HG03469 (cell line): ENCODE data around the gene STXBP6.

ENCODE experiments used
- ATAC-seq: cut with Tn5 transposase; IDR thresholded peaks from one replicate; pipeline ENCODE4 v1.9.1; 2021; ENCODE audit warnings: mild to moderate bottlenecking, moderate library complexity, moderate number of reproducible peaks; ENCODE audit not compliant: unreplicated experiment

The STXBP6 gene

GRCh38 chr14:25049568-25050268, at the start of gene STXBP6:
Gene STXBP6, minus strand, starts transcription at chr14:25050147. Its CDS starts 75,329 bp downstream, at chr14:24974818.
- ATAC-seq, result no peak

DNA sequence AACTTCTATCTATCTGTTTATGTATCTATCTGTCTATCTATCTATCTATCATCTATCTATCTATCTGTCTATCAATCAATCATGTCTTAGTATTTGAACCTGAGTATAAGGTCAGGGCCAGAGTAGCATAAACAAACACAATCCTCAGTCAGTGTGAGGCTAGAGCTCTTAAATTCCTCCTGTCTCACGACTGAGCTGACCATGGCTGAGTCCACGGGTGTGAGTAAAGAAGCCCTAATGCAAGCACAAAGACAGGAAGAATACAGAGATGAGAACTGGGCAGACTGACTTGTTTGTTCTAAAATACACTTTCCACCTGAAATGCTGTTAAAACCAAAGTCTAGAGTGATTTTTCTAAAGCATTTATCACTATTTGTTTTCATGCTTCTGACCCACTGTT, 47.2 kb upstream of the STXBP6 start:
- ATAC-seq, result no peak

- no peak for ATAC-seq
Measured at GRCh38 chr14:25095736-25096437, 45.9 kb upstream of the STXBP6 start.

- ATAC-seq, result no peak
Measured at GRCh38 chr14:25094171-25094907, 44.4 kb upstream of the STXBP6 start.

GRCh38 chr14:25092258-25092740, 42.4 kb upstream of the STXBP6 start:
- no peak for ATAC-seq

GRCh38 chr14:25090716-25091454, 40.9 kb upstream of the STXBP6 start:
- no peak for ATAC-seq

- no peak for ATAC-seq
Measured at GRCh38 chr14:25090256-25090655, 40.3 kb upstream of the STXBP6 start.

DNA sequence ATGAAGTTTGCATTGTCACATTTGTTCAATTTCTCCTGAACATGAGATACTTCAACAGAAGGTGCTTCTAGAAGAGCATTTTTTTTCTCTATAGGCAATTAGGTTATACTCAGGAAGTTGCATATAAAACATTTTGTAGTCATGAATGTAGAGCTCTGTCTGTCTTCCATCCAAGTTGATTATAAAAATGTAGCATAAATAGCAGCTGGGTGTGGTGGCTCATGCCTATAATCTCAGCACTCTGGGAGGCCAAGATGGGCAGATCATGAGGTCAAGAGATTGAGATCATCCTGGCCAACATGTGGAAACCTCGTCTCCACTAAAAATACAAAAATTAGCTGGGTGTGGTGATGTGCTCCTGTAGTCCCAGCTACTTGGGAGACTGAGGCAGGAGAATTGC, 39.5 kb upstream of the STXBP6 start:
- ATAC-seq, result no peak

DNA sequence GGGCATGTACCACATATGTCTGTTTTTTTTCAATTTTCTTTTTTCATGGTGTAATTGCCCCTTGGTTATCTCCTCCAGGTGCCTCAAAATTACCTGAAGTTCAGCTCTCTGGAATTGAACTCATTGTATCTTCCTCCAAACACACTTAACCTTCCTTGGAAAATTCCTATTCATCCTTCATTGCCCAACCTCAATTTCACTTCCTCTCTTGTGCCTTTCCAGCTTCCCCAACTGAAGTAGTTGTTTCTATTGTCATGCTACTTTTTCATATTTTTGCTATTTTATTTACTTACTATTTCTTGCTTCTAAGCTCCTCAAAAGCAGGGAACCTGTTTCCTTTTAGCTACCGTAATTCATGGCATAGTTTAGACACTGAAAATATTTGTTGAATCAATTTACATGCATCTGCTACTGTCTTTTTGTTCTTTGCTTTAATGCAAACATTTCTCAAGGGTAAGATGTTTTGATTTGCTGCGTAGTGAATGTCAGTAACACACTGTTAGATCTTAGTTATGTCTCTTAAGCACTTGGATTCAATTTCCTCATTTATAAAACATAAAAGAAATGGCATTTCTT, 37.0 kb upstream of the STXBP6 start:
- ATAC-seq, result no peak

GRCh38 chr14:25086081-25086480, 36.1 kb upstream of the STXBP6 start:
- ATAC-seq, result no peak

DNA sequence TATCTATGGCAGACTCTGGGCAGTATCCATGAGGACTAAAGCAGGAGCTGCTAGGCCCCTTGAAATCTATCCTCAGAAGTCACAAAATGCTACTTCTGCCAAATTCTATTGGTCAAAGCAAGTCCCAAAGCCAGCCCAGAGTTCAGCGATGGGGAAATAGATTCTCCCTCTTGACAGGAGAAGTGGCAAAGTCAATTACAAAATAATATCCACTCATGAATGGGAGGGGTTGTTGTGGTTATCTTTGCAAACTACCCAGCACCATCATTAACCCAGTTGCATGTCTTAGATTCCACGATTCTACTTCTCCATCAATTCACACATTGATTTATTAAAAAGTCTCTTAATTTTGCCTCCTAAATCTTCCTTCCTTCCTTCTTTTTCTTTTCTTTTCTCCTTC, 30.7 kb upstream of the STXBP6 start:
- ATAC-seq, result no peak

DNA sequence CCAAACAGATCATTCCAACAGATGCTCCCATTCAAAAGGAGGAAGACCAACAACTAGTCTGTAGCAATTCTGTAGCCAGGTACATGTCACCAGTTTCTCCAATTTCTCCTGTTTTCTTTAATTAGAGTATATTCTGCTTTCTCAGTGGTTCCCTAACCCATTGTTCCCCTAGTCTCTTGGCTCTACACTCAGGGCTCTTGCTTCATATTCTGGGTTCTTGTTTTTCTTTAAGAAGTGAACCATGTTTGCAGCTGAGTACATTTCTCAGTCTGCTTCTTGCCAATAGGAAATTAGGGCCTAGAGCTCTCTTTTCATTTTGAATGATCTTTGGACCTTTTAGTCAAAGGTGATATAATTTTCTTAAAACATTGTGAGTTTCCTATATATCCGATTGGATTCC, 29.4 kb upstream of the STXBP6 start:
- no peak for ATAC-seq

GRCh38 chr14:25074099-25074685, 24.2 kb upstream of the STXBP6 start:
- no peak for ATAC-seq

DNA sequence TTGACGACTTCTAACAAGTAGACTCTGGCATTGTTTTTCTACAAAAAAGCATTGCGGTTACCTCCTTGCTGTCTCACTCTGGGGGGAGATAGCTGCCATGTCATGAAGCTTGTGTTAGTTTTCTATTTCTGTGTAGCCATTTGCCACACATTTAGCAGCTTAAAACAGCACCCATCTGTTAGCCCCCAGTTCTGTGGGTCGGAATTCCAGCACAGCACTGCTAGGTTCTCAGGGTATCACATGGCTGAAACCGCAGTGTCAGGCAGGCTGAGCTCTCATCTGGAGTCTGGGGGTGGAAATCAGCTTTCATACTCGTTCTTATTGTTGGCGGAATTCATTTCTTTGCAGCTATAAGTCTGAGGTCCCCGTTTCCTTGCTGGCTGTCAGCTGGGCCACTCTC, 19.9 kb upstream of the STXBP6 start:
- ATAC-seq, result no peak

- no peak for ATAC-seq
Measured at GRCh38 chr14:25067600-25067999, 17.7 kb upstream of the STXBP6 start.

GRCh38 chr14:25062022-25062321, 12.0 kb upstream of the STXBP6 start:
- ATAC-seq, result no peak

GRCh38 chr14:25056688-25057078, 6.7 kb upstream of the STXBP6 start:
- no peak for ATAC-seq

DNA sequence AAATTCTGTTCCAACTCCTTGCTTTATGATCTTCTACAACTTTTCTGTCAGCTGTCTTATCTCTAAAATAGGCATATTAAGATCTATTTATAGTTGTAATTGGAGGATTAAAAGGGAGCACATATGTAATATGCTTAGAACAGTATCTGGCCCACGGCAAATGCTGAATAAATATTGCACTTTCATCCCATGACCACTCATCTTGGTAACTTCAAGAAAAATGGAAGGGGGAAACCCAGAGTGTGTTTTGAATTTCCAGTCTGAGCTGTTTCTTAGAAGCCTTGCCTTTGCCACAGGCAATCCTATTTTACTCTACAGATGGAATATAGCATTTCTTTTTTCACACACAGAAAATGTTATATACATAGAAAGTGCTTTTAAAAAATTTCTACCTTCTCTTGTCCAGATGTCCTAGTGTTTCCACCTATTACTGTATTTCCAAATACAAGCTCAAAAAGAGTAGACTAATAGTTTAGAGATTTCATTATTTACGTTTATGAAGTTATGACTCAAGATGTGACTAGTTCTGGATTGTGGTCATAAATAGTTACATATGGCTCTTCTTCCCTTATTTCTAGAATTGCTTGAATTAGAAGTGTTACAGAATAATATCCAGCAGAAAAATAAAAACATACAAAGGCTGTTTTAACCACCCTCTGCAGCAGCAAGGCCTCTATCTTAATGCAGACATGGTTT, 6.2 kb upstream of the STXBP6 start:
- ATAC-seq, result no peak

GRCh38 chr14:25055005-25055404, 5.1 kb upstream of the STXBP6 start:
- ATAC-seq, result no peak

DNA sequence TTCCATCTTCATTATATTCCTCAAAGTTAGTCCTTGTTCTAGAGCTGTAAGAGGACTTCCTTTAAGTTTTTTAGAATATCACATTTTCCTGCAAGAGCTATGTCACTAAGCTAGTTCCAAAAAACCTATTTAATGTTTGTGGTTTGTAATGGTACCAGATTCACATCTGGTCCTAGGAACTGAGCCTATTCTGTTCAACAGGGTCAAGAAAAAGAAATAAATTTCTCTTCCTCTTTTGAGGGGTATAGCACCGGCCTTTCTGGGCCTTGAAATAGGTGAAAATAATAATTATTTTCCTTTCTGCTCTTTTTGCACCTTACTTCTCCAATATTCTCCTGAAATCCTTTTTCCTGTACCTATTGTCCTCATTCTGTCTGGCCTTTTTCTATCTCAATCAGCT, 3.6 kb upstream of the STXBP6 start:
- no peak for ATAC-seq
